ENCODE data around the gene HRK.

Gene HRK

GRCh38 chr12:116922194-116922897 is 41.1 kb upstream of the HRK start:
- Histone ChIP-seq H3K27me3 (ENCODE audit: insufficient read depth, low read length, poor library complexity) (no peaks in the 10 kb centered on the region), H3K4me3 (ENCODE audit: low read depth in 1 of 2, low read length in 2 of 2) (no peak overlapping the region), H2AFZ (ENCODE audit: low read depth, low read length) (no peak overlapping the region), H3K27ac (ENCODE audit: low read length) (no peak overlapping the region), H3K79me2 (ENCODE audit: insufficient read depth, low read length) (no peaks in the 10 kb centered on the region), H3K9me3 (ENCODE audit: insufficient read depth, low read length, severe bottlenecking) (no peaks in the 10 kb centered on the region), H4K20me1 (ENCODE audit: insufficient read depth, low read length) (peaks cover 72% of the 10 kb centered on the region), H3K36me3 (ENCODE audit: insufficient read depth, low read length) (no peaks in the 10 kb centered on the region), H3K4me1 (ENCODE audit: insufficient read depth, low read length) (peaks cover 35% of the 10 kb centered on the region), H3K9ac (ENCODE audit: low read depth, low read length) (no peak overlapping the region), H3K4me2 (ENCODE audit: insufficient read depth, low read length) (no peak overlapping the region)
- ATAC-seq (ENCODE audit: insufficient read depth, low read depth) = no peak
- no peak for TF ChIP-seq CTCF (IDR thresholded peaks at IDR 0.05; ENCODE audit: borderline replicate concordance, extremely low read depth, low read length, poor library complexity, severe bottlenecking)
- TF ChIP-seq EZH2 (IDR thresholded peaks at IDR 0.05; ENCODE audit: borderline replicate concordance, low read depth, low read length, severe bottlenecking) = no peak
- DNase-seq = no peak

- Histone ChIP-seq H3K4me2 (ENCODE audit: insufficient read depth, low read length) (no peak overlapping the region), H3K79me2 (ENCODE audit: insufficient read depth, low read length) (no peaks in the 10 kb centered on the region), H2AFZ (ENCODE audit: low read depth, low read length) (no peak overlapping the region), H3K4me3 (ENCODE audit: low read depth in 1 of 2, low read length in 2 of 2) (no peak overlapping the region), H3K36me3 (ENCODE audit: insufficient read depth, low read length) (no peaks in the 10 kb centered on the region), H3K9ac (ENCODE audit: low read depth, low read length) (no peak overlapping the region), H3K9me3 (ENCODE audit: insufficient read depth, low read length, severe bottlenecking) (no peaks in the 10 kb centered on the region), H3K4me1 (ENCODE audit: insufficient read depth, low read length) (peaks cover 35% of the 10 kb centered on the region), H4K20me1 (ENCODE audit: insufficient read depth, low read length) (peaks cover 67% of the 10 kb centered on the region), H3K27ac (ENCODE audit: low read length) (no peak overlapping the region), H3K27me3 (ENCODE audit: insufficient read depth, low read length, poor library complexity) (no peaks in the 10 kb centered on the region)
- TF ChIP-seq CTCF (IDR thresholded peaks at IDR 0.05; ENCODE audit: borderline replicate concordance, extremely low read depth, low read length, poor library complexity, severe bottlenecking) (no peak), EZH2 (IDR thresholded peaks at IDR 0.05; ENCODE audit: borderline replicate concordance, low read depth, low read length, severe bottlenecking) (no peak)
- ATAC-seq (ENCODE audit: insufficient read depth, low read depth) (no peak), DNase-seq (no peak)
These were observed 39.7 kb upstream of the HRK start for GRCh38 chr12:116920939-116921338.

- DNase-seq (no peak), ATAC-seq (ENCODE audit: insufficient read depth, low read depth) (no peak)
- H3K4me2 ChIP-seq (ENCODE audit: insufficient read depth, low read length) = no peak overlapping the region
- no peaks in the 10 kb centered on the region for H3K79me2 ChIP-seq (ENCODE audit: insufficient read depth, low read length)
- H3K9me3 ChIP-seq (ENCODE audit: insufficient read depth, low read length, severe bottlenecking) = no peaks in the 10 kb centered on the region
- no peak overlapping the region for H3K4me3 ChIP-seq (ENCODE audit: low read depth in 1 of 2, low read length in 2 of 2)
- H3K27me3 ChIP-seq (ENCODE audit: insufficient read depth, low read length, poor library complexity) = no peaks in the 10 kb centered on the region
- TF ChIP-seq EZH2 (IDR thresholded peaks at IDR 0.05; ENCODE audit: borderline replicate concordance, low read depth, low read length, severe bottlenecking) = no peak
- no peak for TF ChIP-seq CTCF (IDR thresholded peaks at IDR 0.05; ENCODE audit: borderline replicate concordance, extremely low read depth, low read length, poor library complexity, severe bottlenecking)
- peaks cover 5% of the 10 kb centered on the region; the same call in 1 of the 2 replicates for H3K36me3 ChIP-seq (ENCODE audit: insufficient read depth, low read length)
- peaks cover 28% of the 10 kb centered on the region for H3K4me1 ChIP-seq (ENCODE audit: insufficient read depth, low read length)
- no peak overlapping the region for H3K9ac ChIP-seq (ENCODE audit: low read depth, low read length)
- no peak overlapping the region for H2AFZ ChIP-seq (ENCODE audit: low read depth, low read length)
- no peak overlapping the region for H3K27ac ChIP-seq (ENCODE audit: low read length)
- H4K20me1 ChIP-seq (ENCODE audit: insufficient read depth, low read length) = peaks cover 57% of the 10 kb centered on the region
These were observed 38.7 kb upstream of the HRK start for GRCh38 chr12:116919706-116920485.
